DMS79 treated with DMSO at 0.1 percent for 48 hours (cell line): ENCODE results near the gene SEPTIN5.
A peak's percentile ranks its signal among the peaks of the same experiment; 100 is the strongest.

Experiments
- DNase-seq: peaks from one replicate; lab custom pipeline; 2025; lab: John Stamatoyannopoulos, UW

SEPTIN5 gene

DNA sequence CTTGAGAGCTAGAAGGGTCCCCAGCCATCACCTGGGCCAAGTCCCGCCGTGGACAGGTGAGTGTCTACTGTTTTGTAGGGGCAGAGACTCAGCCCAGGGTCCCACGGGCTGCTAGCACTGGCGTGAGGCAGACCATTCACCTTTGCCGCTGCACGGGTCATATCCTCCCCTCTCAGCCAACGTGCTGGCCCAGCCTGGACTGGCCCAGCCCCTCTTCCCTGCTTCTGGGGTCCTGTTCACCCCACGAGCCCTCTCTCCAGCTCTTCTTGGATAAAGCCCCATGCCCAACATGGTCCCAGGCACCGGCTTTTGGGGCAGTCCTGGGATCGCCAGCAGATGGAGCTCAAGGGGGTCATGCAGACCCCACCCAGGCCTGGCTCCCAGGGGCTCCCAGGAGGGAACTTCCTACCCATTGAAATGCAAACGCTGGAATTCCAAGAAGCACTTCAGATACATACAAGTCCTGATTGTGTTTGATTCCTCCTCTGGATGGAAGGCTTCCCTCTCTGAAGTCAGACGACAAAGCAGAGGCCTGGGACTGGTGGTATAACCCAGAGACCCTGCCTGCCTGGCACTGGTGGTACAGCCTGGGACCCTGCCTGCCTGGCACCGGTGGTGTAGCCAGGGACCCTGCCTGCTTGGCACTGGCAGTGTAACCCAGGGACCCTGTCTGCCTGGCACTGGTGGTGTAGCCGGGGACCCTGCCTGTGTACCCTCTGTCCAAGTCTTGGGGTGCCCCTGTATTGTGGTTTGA lies 8.9 kb upstream of the SEPTIN5 start:
- DNase-seq = no peak

DNA sequence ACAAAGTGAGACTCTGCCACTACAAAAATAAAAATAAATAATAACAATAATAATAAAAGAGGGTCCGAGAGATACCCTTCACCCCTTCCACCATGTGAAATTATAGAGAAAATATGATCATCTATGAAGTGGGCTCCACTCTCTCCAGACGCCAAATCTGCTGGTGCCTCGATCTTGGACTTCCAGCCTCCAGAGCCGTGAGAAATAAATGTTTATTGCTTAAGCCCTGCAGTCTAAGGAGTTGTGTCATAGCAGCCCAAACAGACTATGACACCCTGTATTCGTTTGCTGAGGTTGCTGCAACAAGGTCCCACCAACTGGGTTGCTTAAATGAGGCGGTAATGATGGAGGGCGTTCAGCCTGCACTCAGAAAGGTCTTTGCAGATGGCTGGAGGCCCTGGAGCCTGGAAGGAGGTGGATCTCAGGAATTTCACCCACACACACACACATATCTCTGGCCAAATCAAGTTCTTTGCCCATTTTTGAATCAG lies 7.6 kb upstream of the SEPTIN5 start:
- no peak for DNase-seq

DNA sequence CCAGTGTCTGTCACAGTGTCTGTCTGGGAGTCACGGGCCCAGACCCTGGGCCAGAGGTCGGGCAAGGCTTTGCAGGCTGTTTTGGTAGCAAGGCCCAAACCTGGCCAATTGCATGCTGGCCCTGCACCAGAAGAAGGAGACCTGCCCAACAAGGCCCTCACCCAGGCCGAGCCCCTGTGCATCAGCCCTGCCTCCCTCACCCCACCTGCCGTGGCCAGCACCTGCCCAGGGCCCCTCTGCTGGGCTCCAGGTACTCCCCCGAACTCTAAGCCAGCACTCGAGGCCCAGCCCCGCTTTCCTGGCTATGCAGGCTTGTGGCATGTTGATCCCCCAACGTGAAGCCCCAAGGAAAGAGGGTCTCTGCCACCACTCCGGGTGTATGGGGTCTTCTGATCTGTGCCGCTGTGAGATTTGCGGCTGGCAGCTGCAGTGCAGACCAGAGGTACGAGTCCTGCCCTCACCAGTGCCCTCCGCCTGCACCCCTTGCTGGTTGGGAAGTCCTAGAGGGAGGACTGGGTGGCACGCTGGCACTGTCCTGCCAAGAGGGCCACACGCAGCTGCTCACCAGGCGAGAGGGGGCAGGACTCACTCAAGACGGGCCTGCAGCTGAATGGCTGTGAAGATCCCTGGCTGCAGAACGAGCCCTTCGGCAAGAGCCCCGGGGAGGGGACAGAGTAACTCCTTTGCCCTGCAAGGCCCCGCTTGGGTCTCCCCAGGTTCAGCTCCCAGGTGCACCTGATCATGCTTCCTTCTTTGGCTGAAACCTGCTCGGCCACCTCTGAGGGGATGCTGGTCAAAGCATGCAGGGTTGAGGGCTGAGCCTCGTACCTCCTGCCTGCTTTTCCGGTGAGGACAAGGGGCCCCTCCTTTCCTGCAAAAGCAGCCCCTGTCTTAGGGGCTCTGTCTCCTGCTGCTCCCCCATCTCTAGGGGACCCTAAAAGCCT lies 6.7 kb upstream of the SEPTIN5 start:
- no peak for DNase-seq

DNA sequence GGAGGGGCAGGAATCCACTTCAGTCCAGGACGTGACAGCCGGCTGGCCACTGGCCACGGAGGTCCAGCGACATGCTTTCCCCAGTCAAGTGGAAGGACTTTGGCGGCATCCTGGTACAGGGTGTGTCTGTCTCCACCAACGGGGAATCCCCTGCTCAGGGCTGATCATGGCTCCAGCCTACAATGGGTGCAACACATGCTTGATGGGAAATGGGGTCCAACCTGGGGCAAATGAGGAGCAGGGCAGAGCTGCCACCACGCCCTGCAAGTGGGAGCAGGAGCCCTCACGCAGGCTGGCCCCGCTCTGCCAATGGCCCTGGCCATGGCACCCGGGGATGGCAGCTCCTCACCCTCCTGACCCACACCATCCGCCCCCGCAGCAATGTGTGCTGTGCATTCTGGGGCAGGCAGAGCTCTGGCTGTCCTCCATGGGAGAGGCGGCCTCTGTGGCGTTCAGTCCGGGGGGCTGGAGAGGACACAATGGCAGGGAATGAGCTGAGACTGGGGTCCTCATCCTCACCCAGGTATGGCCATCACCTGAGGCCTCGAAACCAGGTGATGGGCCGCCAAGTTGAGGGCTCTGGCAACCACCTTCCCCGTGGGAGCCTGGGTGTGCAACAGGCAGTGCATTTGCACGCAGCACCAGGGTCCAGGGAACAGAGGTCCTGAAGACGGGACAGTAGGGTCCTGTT lies 5.8 kb upstream of the SEPTIN5 start:
- DNase-seq = no peak

DNA sequence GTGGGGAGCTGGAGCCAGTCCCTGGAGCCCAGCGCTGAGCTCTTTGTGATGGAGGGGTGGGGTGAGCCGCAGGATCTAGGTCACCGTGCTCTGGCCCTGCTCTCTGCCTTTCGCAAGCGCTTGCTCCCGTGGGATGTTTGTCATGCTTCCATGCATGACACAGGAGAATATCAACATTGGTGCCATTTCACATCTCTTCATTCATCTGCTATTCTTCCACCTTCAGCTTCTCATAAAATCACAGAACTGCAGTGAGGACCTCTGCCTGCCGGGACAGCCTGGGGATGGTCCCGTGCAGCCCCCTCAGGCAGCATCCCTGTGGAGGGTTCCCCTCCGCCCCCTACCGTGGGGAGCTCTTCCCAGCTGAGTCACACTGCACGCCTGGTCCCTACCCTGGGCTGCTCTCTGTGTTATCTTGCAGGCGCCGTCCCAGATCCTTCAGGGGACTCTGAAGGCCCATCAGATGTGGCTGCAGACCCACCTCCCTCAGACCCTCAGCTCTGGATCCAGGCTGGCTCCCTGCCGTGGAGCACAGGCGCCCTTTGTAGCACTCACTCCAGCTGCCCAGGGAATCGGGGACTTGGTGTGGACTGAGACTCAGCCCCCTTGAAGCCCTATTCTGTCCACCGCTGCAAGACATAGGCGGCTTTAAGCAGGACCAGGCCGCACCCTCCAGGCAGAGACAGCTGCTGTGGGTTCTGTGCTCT lies 5.1 kb upstream of the SEPTIN5 start:
- no peak for DNase-seq

DNA sequence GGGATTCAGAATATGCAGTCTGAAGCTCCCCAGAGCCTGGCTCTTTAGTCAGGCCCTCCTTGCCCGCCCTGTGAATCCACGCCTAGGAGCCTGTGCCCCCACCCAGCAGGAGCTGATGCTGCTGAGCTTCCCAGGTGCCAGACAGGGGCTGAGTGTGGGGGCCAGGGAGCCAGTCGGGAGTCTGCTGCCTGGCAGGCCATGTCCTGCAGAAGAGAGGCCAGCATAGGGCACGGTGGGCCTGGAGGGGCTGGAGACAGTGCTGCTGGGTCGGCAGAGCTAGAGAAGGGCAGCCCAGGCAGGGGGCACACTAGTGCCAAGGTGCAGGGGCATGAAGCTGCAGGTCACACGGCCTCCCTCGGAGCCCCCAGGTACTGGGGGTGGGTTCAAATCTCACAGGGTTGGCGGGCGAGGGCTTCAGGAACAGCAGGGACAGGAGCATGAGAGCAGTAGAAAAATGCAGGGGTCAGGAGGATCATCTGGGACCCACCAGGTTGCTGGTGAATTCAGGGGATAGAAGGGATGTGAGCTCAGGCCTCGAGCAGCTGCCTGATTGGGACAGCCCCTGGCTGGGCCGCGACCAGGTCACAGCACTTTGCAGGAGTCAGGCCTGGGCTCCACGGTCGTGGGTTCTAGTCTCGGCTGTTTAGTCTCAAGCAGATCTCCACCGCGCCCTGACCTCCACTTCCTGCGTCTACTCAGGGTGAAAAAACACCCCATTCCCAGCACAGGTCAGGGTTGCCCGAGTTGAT lies 4.1 kb upstream of the SEPTIN5 start:
- DNase-seq = no peak

DNA sequence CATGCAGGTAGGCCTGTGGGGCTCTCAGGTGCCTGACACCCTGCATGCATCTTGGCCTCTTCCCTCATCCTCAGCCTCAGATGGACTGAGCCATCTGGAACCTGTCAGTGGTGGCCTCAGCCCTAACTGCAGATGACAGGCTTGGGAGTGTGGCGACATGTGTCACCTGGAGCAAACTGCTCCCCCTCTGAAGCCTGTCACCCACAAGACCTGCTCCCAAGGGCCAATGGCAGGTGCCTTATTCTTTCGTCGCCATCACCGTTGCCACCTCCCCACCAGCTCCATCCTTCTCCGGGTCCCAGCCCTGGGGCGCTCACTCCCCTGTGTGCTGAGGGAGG lies 3.6 kb upstream of the SEPTIN5 start:
- no peak for DNase-seq

DNA sequence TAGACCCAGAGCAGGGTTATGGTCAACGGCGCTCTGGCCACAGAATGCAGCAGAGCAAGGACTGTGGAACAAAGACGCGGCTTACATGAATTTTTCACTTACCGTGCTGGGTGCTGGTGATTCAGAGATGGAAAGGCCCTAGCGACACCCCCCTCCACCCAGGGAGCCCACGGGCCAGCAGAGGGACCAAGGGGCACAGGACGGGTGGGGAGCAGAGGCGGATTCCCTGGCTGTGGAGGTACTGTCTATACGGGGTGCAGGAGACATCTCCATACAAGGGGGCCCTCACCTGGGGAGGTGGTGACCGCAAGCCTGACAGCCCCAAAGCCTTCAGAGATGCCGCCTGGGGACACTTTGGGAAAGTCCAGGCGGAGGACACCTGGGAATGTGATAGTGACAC lies 1.1 kb upstream of the SEPTIN5 start:
- no peak for DNase-seq

DNA sequence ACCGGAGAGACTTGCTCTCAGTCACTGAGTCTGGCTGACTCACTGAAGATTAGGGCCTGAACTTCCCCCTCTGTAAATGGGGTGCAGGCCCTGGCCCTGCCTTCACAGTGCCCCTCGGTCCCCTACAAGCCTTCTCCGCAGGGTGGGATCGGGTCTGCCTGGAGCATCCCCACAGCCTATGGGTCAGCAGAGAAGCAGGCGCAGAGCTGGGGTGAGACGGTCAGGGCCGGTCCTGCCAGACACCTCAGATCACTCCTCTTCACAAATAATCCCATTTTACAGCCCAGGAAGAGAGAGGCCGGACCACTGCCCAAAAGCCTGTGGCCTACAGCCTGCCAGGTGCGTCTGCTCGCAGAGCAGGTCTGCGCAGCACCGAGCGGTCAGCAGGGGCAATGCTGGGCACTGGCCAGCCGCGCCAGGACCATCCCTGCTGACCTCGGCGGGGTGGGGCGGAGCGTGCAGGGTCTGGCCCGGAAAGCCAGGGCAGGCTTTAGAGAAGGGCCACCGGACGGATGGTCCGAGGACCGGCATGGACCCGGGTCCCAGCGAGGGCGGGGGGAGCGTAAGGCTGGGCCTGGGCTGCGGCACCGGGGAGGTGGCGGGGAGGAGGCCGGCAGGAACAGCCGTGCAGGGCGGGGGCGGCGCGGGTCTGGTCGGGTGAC lies 522 bp upstream of the SEPTIN5 start:
- DNase-seq = no peak

DNA sequence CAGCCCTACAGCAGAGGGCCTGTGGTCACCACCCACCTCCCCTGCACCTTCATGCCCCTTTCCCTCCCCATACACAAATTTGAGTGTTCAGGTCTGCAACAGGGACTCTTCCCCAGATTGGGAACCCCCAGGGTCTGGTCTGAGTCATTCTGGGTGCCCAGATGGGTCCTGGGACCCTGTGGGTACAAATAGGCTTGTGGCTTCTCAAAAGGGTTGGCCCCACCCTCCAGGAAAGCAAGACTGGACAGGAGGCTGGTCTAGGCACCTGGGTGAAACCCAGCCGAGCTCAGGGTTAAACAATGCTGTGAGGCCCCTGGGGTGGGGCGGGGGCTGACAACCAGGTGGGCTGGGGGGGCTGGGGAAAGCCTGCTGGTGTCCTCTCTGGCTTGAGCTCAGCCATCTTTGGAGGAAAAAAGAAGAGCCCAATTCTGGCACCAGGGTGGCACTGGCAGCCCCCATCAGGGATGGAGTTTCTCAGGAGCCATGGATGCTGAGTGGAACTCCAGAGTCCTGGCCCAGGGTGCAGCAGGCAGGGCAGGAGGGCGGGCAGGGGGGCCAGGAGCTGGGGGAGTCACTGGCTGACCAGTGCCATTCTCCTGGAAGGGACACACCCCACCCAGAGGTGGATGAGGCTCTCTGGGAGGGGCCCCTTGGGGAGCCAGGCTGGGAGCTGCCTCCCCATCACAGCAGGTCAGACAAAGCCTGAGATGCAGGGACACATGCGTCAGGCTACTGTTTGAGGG lies 1.1 kb downstream of the SEPTIN5 start:
- no peak for DNase-seq

DNA sequence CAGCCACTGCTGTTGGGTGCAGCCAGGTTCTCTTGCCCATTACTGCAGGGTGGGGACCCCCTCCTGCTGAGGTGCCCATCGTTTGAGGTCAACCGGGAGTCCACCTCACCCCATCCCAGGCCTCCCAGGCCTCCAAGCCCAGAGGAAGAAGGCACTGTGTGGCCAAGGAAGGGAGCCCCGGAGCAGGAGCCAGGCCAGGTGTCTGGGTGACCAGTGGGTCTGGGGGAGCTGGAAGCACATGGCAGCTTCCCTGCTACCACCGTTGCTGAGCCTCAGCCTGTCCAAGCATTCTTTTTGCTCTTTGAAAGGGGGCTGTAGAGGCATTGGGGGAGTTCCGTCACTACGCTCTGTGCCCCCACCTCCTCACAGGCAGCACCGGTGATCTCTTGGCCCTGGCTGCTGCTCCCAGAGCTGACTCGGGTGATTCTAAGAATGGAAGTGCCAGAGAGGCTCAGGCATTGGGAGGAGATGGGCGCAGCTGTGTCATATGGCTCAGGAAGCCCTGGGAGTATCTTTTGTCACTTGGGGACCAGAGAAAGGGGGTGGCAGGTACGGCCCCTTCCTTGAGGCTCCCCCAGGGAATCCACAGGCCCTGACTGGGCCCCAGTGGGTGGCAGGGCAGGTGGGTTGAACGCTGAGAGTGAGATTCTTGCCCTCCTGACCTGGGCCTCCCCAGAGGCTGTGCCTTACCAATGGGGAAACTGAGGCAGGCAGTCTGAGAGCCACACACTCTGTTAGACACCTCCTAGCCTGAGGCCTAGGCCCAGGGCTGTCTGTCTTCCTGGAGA lies 1.9 kb downstream of the SEPTIN5 start:
- no peak for DNase-seq

DNA sequence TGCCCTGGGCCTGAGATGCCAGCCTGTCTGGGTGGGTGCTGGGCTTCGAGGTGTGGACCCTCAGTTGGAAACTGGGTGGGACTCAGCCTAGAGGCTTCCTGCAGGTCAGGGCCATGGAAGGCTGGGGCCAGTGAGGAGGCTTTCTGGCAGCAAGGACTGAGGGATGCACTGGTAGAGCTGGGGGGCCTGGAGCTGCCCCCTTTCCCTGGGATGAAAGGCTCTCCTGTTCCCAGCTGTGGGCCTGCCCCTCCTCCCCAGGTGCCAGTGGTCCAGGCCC lies 2.5 kb downstream of the SEPTIN5 start:
- DNase-seq = no peak

DNA sequence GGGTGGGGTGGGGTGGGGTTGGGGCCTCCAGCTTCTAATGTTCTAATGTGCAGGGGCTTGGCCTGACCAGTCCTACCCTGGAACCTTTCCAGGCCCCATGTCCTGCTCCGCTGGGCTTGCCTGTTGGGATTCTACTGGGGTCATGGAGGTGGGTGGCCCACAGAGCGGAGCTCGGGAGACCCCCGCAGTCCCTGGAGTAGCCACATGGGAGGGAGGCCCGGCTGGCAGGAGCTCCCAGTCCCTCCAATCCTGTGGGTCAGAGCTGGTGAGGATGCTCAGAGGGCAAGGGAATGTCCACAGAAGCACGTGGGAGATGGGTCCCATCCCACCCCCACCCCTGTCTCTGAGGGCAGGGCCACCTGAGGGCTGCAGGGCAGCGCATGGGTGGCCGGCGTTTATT lies 2.9 kb downstream of the SEPTIN5 start:
- DNase-seq = no peak

DNA sequence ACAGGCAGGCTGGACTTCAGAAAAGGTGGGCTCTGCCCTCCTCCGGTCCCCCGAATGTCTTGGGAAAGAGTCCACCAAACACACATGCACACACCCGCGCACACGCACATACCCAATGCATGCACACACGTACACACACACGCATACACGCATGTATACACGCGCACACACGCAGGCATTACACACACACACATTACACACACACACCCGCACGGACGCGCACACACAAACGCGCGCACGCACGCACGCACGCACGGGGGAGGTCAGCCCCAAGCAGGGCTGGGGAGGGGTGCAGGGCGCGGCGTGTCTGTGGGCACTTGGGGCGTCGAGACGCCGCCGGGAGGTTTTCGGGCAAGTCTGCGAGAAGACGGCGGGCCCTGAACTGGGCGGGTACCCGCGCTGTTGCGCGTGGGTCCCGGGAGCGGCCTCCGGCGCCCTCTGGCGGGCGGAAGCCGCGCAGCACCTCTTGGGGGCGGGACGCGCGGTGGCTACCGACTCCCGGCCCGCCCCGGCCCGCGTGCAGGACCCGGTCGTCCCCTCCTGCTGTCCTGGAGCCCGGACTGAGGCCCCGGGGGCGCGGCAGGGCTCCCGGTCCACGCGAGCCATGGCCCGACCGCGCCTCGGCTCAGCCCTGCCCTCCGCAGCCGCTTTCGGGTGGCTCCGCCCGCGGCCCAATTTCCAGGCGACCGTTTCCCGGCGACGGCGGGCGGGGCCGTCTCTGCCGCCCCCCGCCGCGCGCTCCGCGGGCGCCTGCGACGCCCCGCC lies 3.6 kb downstream of the SEPTIN5 start:
- peak; percentile 18 for DNase-seq

DNA sequence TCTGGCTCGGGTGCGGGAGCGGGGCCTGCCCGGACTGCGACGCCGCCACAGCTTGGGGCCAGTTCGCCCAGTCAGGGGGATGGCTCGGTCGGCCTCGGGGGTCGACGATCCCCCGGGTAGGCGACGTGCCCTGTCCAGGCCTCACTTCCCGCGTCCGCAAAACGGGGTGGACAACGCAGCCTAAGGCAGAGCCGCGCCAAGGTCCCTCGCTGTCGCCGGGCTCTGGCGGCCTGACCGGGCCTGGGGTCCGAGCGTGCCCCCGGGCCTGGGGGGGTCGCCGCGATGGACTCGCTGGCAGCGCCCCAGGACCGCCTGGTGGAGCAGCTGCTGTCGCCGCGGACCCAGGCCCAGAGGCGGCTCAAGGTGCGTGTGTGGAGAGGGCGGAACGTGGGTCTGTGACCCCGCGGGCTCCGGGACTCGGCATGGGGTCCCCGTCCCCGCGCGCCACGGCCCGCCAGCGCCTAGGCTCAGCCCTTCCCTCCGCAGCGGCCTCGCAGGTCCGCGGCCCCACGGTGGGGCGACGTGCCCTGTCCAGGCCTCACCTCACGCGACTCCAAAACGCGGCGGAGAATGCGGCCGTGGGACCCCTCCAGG lies 4.2 kb downstream of the SEPTIN5 start:
- DNase-seq = no peak

DNA sequence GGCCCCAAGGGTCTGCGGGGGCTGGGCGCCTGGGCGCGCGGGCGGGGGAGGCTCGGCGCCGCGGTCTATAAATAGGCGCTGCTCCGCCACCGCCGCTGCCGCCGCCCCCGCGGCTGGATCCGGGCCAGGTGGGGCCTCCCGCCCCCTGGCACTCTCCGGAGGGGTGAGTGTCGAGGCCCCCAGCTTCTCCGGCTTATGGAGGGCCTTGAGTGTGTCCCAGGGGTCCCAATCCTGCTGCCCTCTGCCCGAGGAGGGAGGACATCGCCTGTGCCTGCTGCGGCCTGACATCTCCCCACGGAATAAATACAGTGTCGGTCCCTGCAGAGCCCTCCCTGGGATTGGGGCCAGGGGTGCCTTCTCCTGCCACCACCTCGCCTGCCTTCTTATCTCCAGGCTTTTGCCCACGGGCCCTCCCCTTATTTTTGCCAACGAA lies 4.8 kb downstream of the SEPTIN5 start:
- DNase-seq = no peak

DNA sequence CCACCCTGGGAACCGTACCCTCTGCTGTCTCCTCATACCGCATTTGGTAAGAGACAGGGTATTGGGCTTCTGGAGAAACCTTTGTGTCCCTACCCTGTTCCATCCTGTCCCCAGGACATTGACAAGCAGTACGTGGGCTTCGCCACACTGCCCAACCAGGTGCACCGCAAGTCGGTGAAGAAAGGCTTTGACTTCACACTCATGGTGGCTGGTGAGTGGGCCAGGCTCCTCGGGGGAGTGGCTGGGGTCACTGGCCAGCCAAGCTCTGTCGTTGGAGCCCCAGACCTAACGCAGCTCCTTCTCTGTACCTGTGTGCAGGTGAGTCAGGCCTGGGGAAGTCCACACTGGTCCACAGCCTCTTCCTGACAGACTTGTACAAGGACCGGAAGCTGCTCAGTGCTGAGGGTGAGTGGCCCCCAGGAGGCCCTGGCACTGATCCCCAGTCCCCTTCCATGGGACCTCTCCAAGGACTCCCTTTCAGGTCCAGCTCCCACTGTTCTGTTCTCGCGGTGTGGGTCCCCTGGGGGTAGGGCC lies 5.3 kb downstream of the SEPTIN5 start:
- DNase-seq = no peak
